GM18861 (cell line): ENCODE data around the gene IZUMO4.

Experiments used
- ATAC-seq: cut with Tn5 transposase; IDR thresholded peaks from one replicate; pipeline ENCODE4 v1.9.1; 2021; ENCODE audit not compliant: unreplicated experiment

The IZUMO4 gene

GRCh38 chr19:2058570-2059421 is 37.9 kb upstream of the IZUMO4 start:
- no peak for ATAC-seq

DNA sequence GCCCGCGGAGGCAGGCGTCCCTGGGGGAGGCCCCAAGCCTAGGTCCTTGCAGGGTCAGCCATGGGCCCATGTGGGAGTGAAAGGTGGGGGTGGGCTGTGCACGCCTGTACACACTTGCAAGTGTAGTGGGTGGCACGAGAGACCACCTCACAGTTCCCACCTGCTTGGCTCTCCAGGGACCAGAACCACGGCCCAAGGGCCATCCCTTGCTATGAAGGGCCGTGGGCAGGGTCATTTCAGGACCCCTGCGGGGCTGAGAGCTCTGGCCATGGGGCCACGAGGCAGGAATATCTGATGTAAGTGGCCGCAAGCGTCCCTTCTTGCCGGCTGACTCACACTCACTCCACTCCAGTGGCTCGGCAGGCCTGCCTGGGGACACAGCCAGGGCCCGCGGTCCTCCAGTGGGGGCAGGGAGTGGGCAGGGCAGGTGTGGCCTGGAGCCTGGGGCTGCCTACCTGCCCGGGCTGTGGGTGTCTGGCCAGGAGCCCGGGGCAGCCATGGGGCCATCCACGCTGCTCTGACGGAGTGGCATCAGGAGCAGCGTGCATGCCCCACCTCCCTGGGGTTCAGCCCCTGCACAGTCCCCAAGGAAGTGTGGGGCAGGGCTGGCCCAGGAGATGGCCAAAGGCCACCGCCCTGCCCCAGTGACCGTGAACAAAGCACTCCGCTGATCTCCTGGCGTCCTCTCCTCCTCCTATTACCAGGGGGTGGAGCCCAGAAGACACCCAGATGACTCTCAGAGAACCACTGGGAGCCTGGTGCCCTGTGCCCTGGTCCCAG is 37.1 kb upstream of the IZUMO4 start:
- no peak for ATAC-seq

DNA sequence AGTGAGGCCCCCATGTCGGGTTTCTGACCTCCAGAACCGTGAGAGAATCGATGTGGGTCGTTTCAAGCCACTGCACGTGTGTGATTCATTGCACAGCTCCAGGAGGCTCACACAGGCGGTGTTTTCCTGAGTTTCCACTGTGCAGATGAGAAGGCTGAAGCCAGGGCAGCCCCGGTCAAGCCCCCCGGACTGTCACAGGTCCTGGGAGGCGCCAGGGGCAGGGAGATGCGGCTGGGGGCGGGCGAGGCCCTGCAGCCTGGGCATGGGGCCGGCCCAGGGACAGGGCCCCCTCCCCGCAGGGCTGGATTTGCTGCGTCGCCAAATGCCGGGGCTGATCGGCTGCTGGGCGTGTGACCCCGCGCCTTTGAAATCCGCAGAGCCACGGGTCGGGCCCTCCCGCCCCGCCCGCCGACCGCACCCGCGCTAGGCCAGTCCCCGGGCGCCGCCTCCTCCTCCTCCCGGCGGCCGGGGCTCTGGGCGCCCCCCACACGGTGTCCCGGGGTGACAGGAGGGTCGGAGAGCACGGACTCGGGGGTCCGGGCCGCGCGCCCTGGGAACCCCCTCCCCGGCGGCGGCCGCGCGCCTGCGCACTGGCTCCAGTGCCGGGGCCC is 35.7 kb upstream of the IZUMO4 start:
- peak; percentile 18 for ATAC-seq

DNA sequence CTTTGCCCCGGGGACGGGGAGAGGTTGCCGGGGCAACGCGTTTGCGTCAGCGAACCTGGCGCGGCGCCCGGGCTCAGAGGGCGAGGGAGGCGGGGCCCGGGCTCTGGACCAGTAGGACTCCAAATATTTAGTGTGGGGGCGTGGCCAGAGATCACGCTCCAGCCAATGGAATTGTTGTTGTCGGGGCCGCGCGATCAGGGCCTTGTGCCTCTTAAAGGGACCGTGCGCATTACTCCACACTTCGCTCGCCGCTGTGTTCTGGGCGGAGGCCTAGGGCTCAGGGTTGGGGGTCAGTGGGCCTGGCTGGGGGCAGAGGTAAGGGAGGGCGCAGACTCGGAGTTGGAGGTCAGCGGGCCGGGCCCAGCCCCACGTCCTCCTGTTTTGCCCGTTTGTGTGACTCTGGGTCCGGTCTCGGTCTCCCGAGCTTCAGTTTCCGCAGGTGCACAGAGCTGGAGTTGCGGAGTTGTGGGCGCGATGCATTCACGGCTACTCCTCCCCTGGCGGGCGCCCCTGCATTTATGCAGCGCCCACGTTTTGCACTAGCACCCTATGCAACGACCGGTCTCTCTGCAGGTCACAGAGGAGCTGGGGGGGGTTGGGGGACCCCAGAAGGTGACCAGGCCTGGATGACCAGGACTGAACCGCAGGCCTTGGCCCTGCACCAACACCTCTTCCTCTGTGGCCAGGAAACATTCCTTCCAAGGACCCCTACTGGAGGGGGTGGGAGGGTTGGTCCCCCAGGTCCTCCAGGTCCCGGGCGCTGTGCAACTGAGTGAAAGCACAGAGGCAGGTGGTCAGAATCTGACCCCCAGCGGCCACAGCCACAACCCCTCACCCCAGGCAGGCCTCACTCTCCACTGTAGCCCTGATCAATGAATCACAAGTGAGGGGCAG is 35.0 kb upstream of the IZUMO4 start:
- ATAC-seq, result peak; percentile 58

- no peak for ATAC-seq
Observed at GRCh38 chr19:2062389-2062729, 34.4 kb upstream of the IZUMO4 start.

- ATAC-seq, result no peak
Observed at GRCh38 chr19:2062770-2063169, 33.9 kb upstream of the IZUMO4 start.

GRCh38 chr19:2063824-2064223 is 32.9 kb upstream of the IZUMO4 start:
- no peak for ATAC-seq

GRCh38 chr19:2064395-2064787 is 32.3 kb upstream of the IZUMO4 start:
- no peak for ATAC-seq

DNA sequence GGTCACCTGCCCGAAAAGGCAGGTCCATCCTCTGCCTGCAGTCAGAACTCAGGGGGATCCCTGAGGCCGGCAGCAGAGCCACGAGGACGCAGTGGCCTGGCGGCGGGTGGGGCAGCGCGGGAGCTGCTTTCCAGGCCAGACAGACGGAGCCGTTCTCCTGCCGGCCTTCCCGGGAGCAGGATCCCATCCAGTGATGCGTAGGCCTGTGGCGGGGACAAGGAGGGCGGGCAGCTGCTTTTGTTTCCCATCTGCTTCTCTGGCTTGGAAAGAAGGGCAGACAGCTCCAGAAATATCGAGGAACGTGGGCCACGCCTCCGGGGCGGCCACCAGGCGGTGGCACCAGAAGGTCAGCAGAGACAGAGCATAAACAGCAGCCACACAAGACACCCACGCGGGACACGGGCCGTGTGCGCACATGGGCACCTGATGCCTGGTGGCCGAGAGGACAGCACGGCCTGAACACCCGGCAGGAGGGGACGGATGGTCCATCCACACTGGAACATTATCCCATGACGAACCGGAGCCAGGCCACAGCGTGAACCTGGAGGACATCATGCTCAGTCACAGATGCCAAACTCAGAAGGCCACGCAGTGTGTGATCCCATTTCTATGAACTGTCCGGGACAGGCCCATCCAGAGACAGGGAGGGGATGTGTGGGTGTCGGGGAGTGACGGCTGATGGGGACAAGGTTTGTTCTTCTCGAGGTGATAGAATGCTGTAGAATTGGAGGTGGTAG is 31.8 kb upstream of the IZUMO4 start:
- ATAC-seq, result no peak

DNA sequence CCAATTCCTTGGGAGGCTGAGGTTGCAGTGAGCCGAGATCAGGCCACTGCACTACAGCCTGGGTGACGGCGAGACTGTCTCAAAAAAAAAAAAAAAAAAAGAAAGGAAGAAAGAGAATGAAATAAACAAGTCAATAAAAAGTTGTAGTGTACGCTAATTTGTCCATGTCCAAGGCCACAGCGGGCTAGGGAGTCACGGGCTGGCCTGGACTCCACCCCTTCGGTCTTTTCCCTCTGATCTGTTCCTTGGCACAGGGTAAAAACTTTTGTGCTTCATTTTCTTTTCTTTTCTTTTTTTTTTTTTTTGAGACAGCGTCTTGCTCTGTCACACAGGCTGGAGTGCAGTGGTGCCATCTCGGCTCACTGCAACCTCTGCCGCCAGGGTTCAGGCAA is 26.3 kb upstream of the IZUMO4 start:
- ATAC-seq, result no peak

DNA sequence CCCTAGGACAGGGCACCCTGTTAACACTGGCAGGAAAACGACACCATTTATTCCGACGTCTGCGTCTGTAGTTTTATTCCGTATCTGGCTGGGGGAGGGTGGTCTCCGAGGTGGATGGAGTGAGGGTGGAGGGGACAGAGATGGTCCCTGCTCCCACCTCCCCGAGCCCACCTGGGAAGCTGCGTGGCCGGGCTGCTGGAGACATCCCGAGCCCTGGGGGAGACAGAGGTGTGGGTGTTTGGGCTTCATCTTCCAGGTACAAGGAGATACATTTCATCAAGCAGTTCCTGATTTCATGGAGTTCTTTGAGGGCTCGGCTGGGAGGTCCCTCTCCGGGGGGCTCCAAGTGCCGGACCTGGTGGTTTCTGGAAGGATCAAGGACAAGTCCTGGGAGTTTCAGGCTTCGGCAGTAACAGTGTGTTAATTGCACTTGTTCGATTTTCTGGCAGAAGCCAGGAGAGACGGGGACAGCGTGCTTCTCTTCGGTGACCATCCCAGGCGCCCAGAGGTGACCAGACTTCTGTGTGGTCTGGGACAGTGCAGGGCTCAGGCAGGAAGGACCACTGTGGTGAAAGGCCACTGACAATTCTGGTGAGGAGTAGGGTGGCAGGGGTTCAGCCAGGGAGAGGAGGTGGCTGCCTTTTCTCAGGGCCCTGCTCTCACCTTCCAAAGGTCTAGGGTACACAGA is 25.6 kb upstream of the IZUMO4 start:
- no peak for ATAC-seq

DNA sequence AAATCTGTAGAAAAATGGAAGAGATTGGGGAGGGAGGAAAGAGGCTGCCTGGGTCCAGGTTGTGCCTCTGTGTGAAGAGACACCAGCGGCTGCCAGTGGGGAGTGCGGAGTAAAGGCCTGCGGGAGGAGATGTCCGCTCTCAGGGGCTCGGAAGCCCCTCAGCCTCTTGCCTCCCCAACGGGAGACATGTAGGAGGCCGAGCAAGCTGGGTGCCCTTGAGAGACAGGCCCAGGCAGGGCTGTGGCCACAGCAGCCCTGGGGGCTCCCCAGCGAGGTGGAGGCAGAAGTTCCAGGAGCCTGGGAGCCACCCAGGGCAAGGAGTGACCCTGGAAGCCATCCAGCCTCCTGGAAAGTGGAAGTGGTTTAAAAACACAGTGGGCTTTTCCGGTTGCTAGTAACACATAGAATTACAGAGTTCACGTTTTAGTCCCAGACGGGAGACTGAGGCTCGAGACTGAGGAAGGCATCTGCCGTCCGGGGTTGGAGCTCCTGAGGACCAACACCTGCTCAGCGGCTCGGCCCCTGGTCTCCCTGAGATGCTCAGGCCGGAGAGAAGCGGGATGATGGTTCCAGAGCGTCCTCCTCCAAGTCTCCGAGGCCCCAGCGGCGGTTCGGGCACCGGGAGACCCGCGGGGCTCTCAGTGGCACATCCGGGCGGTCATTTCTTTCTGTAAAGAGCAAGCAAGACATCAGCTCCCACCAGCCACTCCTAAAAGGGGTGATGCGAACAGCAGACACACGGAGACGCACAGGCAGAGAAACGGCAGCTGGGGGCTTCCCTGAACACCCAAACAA is 23.8 kb upstream of the IZUMO4 start:
- ATAC-seq, result no peak

GRCh38 chr19:2076526-2076944 is 20.2 kb upstream of the IZUMO4 start:
- ATAC-seq, result no peak

- no peak for ATAC-seq
Observed at GRCh38 chr19:2077398-2077797, 19.3 kb upstream of the IZUMO4 start.

- ATAC-seq, result no peak
Observed at GRCh38 chr19:2077833-2078619, 18.7 kb upstream of the IZUMO4 start.

GRCh38 chr19:2079076-2079864 is 17.4 kb upstream of the IZUMO4 start:
- ATAC-seq, result no peak

DNA sequence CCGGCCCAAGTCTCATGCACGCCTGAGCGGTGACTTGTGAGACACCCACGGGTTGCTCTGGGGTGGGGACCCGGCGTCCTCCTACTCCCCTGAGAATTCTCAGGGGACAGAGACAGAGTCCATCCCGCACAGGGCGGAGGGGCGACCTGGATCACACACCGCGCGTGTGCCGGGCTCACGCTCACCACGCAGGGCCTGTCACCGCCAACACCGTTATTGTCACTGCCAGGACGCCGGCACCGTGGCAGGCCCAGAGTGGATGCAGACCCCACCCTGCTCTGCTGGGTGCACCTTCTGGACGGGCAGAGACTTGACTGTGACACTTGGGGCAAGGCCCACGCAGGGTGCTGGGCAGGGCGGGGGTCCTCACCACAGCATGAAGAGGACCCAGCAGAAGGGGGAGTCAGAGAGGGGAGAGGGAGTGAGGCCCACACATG is 16.8 kb upstream of the IZUMO4 start:
- ATAC-seq, result no peak
